NCI-H1694 treated with DMSO at 0.1 percent for 48 hours (cell line): ENCODE results near the gene FABP7.

Experiments used
- DNase-seq: peaks from one replicate; lab custom pipeline; 2025; lab: John Stamatoyannopoulos, UW

The FABP7 gene

GRCh38 chr6:122798099-122798641, 18.7 kb downstream of the FABP7 start:
- no peak for DNase-seq

- DNase-seq: no peak
Observed at GRCh38 chr6:122799140-122799745, 19.7 kb downstream of the FABP7 start.

- no peak for DNase-seq
Observed at GRCh38 chr6:122799916-122800686, 20.6 kb downstream of the FABP7 start.

- no peak for DNase-seq
Observed at GRCh38 chr6:122800906-122801305, 21.4 kb downstream of the FABP7 start.

GRCh38 chr6:122801397-122801796, 21.9 kb downstream of the FABP7 start:
- no peak for DNase-seq

DNA sequence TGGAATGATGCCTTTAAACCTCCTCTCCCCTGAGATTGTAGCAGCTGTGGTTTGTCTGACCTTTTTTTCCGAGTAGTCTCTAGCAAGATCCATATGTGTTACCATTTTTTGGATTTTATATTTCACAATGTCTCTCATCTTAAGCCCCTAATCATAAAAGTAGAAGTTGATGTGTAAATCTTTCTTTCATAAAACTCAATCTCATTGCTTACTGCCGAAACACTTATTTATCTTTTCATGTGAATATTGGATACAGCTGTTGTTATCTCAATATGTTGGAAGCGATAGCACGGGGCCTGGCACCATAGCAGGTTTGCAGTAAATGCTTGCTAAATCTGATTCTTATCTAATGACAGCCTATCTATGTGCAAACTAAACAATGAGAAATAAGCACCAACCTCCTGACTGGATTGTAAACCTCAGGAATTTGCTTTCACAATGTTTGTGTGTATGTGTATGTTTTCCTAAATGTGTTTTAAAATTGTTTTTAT, 23.7 kb downstream of the FABP7 start:
- no peak for DNase-seq

- no peak for DNase-seq
Observed at GRCh38 chr6:122804962-122805485, 25.5 kb downstream of the FABP7 start.

GRCh38 chr6:122806291-122806690, 26.8 kb downstream of the FABP7 start:
- no peak for DNase-seq

GRCh38 chr6:122808121-122808885, 28.8 kb downstream of the FABP7 start:
- no peak for DNase-seq

GRCh38 chr6:122809001-122809400, 29.5 kb downstream of the FABP7 start:
- DNase-seq: no peak

DNA sequence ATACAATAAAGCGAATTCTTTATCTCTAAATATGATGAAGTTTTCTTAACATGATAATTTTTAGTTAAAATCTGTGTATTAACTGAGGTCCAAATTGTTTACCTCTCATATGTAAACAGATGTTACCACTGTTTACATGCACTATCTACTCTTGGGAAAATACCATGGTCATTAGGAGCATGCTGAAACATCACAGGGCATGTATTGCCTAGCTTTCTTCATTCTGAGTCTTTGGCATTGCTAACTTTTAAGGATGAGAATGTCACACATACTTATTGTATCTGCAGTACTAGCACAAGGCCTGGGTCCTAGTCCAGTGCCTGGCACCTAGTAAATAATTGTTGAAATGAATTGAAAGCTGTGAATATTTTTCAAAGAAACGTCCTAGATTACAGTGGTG, 30.2 kb downstream of the FABP7 start:
- no peak for DNase-seq

DNA sequence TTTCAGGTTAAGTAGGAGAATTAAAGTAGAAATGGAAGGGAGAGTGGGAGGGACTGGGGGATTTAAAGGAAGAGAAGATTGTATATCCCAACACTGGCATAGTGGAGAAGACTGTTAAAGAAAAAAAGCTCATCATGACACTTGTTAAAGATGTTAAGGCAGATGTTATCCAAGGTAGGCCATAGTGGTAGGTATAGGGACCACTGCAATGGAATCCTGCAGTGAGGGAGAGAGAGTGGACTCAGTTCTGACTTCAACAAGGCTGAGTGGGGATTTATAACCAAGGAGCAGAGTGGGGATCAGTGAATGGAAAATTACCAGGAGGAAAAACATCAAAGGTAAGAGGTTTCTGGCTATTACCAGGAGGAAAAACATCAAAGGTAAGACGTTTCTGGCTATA, 30.7 kb downstream of the FABP7 start:
- no peak for DNase-seq

DNA sequence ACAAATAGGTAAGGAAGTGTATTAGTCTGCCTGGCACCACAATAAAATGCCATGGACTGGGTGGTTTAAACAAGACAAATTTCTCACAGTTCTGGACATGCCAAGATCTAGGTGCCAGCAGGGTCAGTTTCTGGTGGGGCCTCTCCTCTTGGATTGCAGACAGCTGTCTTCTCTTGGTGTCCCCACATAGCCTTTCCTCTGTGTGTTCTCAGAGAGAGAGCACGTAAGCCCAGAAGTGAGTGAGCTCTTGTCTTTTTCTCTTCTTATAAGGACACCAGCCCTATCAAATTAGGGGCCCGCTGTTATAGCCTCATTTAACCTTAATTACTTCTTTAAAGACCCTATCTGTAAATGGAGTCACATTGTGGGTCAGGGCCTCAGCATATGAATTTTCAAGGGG, 37.8 kb downstream of the FABP7 start:
- no peak for DNase-seq

DNA sequence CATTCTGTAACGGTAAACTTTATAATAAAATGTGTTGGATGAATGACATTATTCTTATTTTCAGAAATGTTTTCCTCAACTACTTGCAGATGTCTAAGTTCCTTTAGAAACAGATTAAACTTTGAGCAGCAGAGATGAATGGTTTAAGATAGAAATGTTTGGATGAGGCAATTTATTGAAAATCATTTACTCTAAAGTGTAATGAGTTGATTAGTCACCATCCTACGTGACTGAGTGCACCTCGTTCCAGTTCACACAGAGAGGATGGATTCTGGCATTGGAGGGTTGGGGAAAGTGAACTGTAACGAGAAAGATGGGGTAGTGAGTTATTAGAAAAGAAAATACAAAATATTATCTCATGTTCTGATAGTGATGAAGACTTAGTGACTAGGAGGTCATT, 38.2 kb downstream of the FABP7 start:
- no peak for DNase-seq

GRCh38 chr6:122818866-122819265, 39.4 kb downstream of the FABP7 start:
- DNase-seq: no peak

DNA sequence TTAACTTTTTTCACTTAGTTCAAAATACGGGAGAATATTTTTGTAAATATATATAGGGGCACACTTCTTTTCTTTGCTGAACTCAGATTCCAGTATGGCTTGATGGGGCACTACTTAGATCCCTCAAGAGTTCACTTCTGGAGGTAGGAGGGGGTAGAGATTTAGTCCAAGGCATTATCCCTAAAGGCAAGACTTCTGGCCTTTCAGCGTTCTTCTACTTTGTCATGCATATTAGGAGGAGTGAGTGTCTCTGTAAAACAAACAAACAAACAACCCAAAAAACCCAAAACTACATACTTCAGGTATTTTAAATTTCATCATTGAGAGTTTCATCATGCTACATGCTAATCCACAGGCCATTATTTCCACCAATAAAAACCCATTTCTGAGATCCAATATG, 41.6 kb downstream of the FABP7 start:
- no peak for DNase-seq

- DNase-seq: no peak
Observed at GRCh38 chr6:122825163-122825562, 45.6 kb downstream of the FABP7 start.

DNA sequence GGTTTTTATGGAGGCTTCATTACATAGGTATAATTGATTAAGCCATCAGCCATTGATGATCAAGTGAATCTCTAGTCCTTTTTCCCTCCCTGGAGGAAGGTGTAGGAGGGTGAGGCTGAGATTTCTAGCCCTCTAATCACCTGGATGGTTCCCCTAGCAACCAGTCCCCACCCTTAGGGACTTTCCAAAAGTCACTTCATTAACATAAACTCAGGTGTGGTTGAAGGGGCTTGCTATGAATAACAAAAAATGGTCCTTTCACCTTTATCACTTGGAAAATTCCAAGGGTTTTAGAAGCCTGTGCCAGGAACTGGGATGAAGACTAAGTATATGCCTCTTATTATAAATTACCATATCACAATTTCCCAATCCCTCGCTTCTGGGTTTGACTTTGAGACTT, 49.9 kb downstream of the FABP7 start:
- DNase-seq: no peak

- no peak for DNase-seq
Observed at GRCh38 chr6:122831511-122831910, 52.0 kb downstream of the FABP7 start.

GRCh38 chr6:122832459-122832858, 52.9 kb downstream of the FABP7 start:
- DNase-seq: no peak

- no peak for DNase-seq
Observed at GRCh38 chr6:122833021-122833491, 53.5 kb downstream of the FABP7 start.
